Measurements from ENCODE around the gene AGBL4.

GRCh38 chr1:48988633-48989197, 1035.0 kb downstream of the AGBL4 start:
- TF ChIP-seq CTCF (conservative IDR thresholded peaks at IDR 0.05 in 1 of 2, IDR thresholded peaks at IDR 0.05 in 1 of 2; ENCODE audit: extremely low read depth in 1 of 2, insufficient read depth in 1 of 2, low read depth in 1 of 2, low read length in 2 of 2) (no peak), EZH2 (IDR thresholded peaks at IDR 0.05; ENCODE audit: borderline replicate concordance, low read length) (no peak)

Measured in mammary epithelial cell (primary cell).